ENCODE results near the gene KRTAP24-1.

The KRTAP24-1 gene

GRCh38 chr21:30234050-30234449, 48.7 kb downstream of the KRTAP24-1 start:
- no peak for DNase-seq (ENCODE audit: low spot score)

GRCh38 chr21:30233228-30234020, 49.3 kb downstream of the KRTAP24-1 start:
- no peak for DNase-seq (ENCODE audit: low spot score)

GRCh38 chr21:30232011-30232410, 50.7 kb downstream of the KRTAP24-1 start:
- DNase-seq (ENCODE audit: low spot score): no peak
